Measurements from ENCODE around the gene EML5.

The EML5 gene

DNA sequence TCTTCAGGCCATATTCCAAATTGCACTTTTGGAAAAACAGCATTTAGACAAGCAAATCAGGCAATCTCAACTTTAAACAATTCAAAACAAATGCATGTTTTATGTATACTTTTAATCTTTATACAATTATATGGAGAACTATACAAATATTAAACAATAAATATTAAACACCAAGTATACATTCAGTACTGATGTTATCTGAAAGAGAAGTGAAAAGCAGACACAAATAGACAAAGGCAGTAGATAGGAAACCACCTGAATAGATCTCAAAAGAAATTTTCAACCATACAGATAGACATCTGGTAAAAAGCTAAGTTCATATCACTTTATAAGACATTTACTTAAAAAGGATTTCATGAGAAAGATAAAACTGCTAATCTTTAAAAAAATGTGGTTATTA, 164.7 kb downstream of the EML5 start:
- TF ChIP-seq, protein P1, sequence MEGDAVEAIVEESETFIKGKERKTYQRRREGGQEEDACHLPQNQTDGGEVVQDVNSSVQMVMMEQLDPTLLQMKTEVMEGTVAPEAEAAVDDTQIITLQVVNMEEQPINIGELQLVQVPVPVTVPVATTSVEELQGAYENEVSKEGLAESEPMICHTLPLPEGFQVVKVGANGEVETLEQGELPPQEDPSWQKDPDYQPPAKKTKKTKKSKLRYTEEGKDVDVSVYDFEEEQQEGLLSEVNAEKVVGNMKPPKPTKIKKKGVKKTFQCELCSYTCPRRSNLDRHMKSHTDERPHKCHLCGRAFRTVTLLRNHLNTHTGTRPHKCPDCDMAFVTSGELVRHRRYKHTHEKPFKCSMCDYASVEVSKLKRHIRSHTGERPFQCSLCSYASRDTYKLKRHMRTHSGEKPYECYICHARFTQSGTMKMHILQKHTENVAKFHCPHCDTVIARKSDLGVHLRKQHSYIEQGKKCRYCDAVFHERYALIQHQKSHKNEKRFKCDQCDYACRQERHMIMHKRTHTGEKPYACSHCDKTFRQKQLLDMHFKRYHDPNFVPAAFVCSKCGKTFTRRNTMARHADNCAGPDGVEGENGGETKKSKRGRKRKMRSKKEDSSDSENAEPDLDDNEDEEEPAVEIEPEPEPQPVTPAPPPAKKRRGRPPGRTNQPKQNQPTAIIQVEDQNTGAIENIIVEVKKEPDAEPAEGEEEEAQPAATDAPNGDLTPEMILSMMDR (IDR thresholded peaks at IDR 0.05; ENCODE audit: low read depth, low read length), result no peak
- Histone ChIP-seq H3K36me3 (peaks cover 78% of the 10 kb centered on the region), H3K27me3 (no peaks in the 10 kb centered on the region), H3K9me3 (no peaks in the 10 kb centered on the region), H3K4me3 (ENCODE audit: low read depth, low read length) (no peak overlapping the region), H3K4me1 (no peaks in the 10 kb centered on the region)
- DNase-seq, result no peak

DNA sequence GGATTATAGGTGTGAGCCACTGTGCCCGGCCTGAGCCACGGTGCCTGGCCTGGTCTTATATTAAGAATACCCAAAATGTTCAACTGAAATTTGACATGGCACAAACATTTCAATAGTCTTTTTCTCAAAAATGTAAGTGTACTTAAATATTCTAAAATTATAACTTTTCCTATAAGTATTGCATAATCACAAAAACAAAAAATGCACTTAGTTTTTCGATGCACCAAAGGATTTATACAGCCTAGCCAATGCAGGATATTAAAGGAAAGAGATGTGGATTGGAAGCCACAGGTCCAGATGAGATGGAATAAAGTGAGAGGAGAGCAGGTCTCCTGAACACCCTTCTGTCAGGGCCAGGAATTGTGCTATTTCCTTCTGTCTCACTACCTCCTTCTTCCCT, 167.1 kb downstream of the EML5 start:
- TF ChIP-seq, protein P1 (IDR thresholded peaks at IDR 0.05; ENCODE audit: low read depth, low read length), result no peak
- H3K4me3 ChIP-seq (ENCODE audit: low read depth, low read length), result no peak overlapping the region
- peaks cover 79% of the 10 kb centered on the region for H3K36me3 ChIP-seq
- H3K27me3 ChIP-seq, result no peaks in the 10 kb centered on the region
- no peaks in the 10 kb centered on the region for H3K9me3 ChIP-seq
- DNase-seq, result no peak
- H3K4me1 ChIP-seq, result no peaks in the 10 kb centered on the region

DNA sequence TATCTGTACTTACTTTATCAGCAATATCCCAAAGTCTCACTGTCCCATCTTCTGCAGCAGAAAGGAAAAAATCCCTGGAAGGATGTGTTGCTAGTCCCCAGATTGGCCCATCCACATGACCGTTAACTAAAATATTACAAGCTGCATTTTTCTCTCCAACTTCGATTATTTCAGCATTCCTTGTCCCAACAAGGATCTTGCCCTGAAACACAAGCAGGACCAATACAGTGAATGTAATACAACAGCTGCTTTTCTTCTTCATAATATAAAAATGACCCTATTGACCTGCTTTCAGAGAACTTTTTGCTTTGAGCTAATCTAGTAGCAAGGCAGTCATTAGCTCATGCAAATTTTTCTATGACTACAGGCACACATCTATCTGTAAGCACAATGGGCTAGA, 171.7 kb downstream of the EML5 start:
- TF ChIP-seq, protein P1 (IDR thresholded peaks at IDR 0.05; ENCODE audit: low read depth, low read length), result no peak
- Histone ChIP-seq H3K9me3 (no peaks in the 10 kb centered on the region), H3K4me1 (no peaks in the 10 kb centered on the region), H3K4me3 (ENCODE audit: low read depth, low read length) (no peak overlapping the region), H3K27me3 (no peaks in the 10 kb centered on the region), H3K36me3 (peaks cover 99% of the 10 kb centered on the region)
- DNase-seq, result no peak

DNA sequence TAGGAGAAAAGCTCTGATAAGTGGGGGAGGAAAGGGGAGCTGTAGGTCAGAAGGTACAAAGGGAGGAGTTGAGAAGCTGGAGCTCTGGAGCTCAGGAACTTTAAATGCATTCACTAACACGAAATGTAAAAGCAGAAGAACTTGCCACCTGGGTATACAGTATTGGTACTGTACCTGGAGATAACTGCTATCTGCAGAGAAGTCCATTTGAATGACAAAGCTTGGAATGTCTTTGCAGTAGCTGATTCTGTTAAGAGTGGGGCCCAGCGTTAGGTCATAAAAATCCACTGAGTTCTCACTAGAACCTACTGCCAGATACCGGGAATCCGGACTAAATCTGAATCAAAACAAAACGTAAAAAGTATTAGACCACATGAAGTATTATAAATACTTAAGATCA, 174.3 kb downstream of the EML5 start:
- TF ChIP-seq, protein P1 (IDR thresholded peaks at IDR 0.05; ENCODE audit: low read depth, low read length), result no peak
- no peak for DNase-seq
- Histone ChIP-seq H3K27me3 (no peaks in the 10 kb centered on the region), H3K36me3 (peaks cover 99% of the 10 kb centered on the region), H3K4me3 (ENCODE audit: low read depth, low read length) (no peak overlapping the region), H3K4me1 (no peaks in the 10 kb centered on the region), H3K9me3 (no peaks in the 10 kb centered on the region)

DNA sequence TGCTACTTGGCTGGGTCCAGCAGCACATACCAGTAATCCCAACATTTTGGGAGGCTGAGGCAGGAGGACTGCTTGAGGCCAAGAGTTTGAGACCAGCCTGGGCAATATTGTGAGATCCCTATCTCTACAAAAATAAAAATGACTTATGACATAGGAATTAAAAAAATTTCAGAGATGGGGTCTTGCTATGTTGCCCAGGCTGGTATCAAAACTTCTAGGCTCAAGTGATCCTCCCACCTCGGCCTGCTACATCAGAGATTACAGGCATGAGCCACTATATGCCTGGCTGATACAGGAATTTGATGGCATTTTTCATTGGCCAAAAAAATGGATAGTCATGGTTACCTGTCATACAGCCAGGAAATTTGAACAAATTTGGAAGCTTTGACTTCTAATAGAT, 175.3 kb downstream of the EML5 start:
- peaks cover 100% of the 10 kb centered on the region for H3K36me3 ChIP-seq

DNA sequence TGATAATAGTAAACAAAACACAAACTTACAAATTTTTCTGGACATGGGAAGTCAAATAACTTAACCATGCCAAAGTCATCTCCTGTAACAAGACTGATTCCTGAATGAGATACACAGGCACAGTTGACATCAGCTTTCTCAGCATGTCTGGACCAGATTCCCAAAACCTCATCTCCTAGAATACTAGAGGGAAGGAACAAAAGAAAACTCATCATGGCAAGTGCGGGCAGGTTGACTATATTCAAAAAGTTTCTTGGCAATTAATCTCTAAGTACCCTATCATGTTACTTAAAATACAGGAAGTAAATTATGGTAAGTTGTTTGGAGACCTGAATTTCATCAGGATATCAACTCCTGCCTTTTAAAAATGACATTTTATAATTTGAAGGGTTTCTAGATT, 176.1 kb downstream of the EML5 start:
- Histone ChIP-seq H3K36me3 (peaks cover 100% of the 10 kb centered on the region), H3K4me3 (ENCODE audit: low read depth, low read length) (no peak overlapping the region), H3K9me3 (no peaks in the 10 kb centered on the region), H3K4me1 (no peaks in the 10 kb centered on the region; the same call in 1 of the 2 replicates), H3K27me3 (no peaks in the 10 kb centered on the region)
- DNase-seq, result no peak
- TF ChIP-seq, protein P1 (IDR thresholded peaks at IDR 0.05; ENCODE audit: low read depth, low read length), result no peak

More for the DNA sequence above, 175.3 kb downstream of the EML5 start:
- TF ChIP-seq, protein P1 (IDR thresholded peaks at IDR 0.05; ENCODE audit: low read depth, low read length), result no peak
- Histone ChIP-seq H3K4me1 (no peaks in the 10 kb centered on the region; the same call in 1 of the 2 replicates), H3K27me3 (no peaks in the 10 kb centered on the region), H3K4me3 (ENCODE audit: low read depth, low read length) (no peak overlapping the region), H3K9me3 (no peaks in the 10 kb centered on the region)
- DNase-seq, result no peak
